A549 (cell line): Measurements from ENCODE around the gene SERPINI1. TPM values are rescaled to one million over a fixed set of nuclear protein-coding genes. Genes with fewer than 3 reads are reported as not detected.

ENCODE experiments used
- ATAC-seq, 2 experiments: fragments of 200-7000 bp in 1 of 2; fragments of >200 bp in 1 of 2; cut with Nextera tagmentation in 1 of 2; cut with Tn5 transposase in 1 of 2; 3 replicates each; pipeline versions ENCODE4 v1.8.0 to v1.9.1; 2018 to 2020; ENCODE audit warnings: mild to moderate bottlenecking in 1 of 2, moderate library complexity in 1 of 2
- CTCF ChIA-PET: fragments of 300-600 bp; sonication (Branson Sonifier 250); formaldehyde crosslinking; extraction: SDS; loops from one replicate; lab custom pipeline; 2021; ENCODE audit warnings: antibody characterized with exemption, inconsistent platforms; lab: Yijun Ruan, JAX
- POLR2A ChIA-PET: fragments of 350-600 bp; formaldehyde crosslinking; extraction: SDS; loops from one replicate; lab custom pipeline; 2021; ENCODE audit warnings: antibody characterized with exemption, inconsistent platforms; lab: Yijun Ruan, JAX
- DNase-seq, 2 experiments: peaks; one replicate each; pipeline versions ENCODE4 v3.0.0 to v3.0.0-alpha.2; 2011 to 2016; ENCODE audit warnings: low read depth in 1 of 2, low spot score in 1 of 2
- FAIRE-seq: peaks from 2 replicates; lab custom pipeline; 2011; peaks lifted over from hg19 to GRCh38; lab: Jason Lieb, UNC
- H3K27ac ChIP-seq, 2 experiments: fragments of >200 bp; sonication (Bioruptor Twin); formaldehyde crosslinking; 3 replicates each; pipeline ENCODE4 v1.5.1; 2016 to 2017
- H3K4me1 ChIP-seq: fragments of >200 bp; sonication (Bioruptor Twin); formaldehyde crosslinking; 3 replicates; pipeline ENCODE4 v1.6.1; 2016
- H3K4me2 ChIP-seq: fragments of >200 bp; sonication (Bioruptor Twin); formaldehyde crosslinking; 3 replicates; pipeline ENCODE4 v1.6.1; 2016
- H3K4me3 ChIP-seq: fragments of >200 bp; sonication (Bioruptor Twin); formaldehyde crosslinking; 3 replicates; pipeline ENCODE4 v1.5.1; 2016
- H3K9me3 ChIP-seq: fragments of >200 bp; sonication (Bioruptor Twin); formaldehyde crosslinking; 3 replicates; pipeline ENCODE4 v1.6.1; 2016
- BHLHE40 ChIP-seq: IDR thresholded peaks from 2 replicates; pipeline ENCODE4 v1.6.1; 2012; ENCODE audit warnings: low read depth, low read length, inconsistent platforms
- EHMT2 ChIP-seq: fragments of 200-600 bp; sonication (generic); IDR thresholded peaks from 2 replicates; pipeline ENCODE4 v1.6.1; 2016; ENCODE audit warnings: antibody characterized with exemption, low read depth, mild to moderate bottlenecking, moderate library complexity
- ESRRA ChIP-seq: fragments of 150-350 bp; IDR thresholded peaks from 2 replicates; pipeline ENCODE4 v1.6.1; 2014; ENCODE audit warnings: mild to moderate bottlenecking, low read length, borderline replicate concordance
- FOSB ChIP-seq: fragments of 250-450 bp; sonication (Bioruptor Pico); IDR thresholded peaks from 2 replicates; pipeline ENCODE4 v1.5.0; 2020; ENCODE audit warnings: mild to moderate bottlenecking, moderate library complexity
- FOXS1 ChIP-seq: fragments of 250-450 bp; sonication (Bioruptor Pico); IDR thresholded peaks from 2 replicates; pipeline ENCODE4 v1.5.0; 2020; ENCODE audit warnings: mild to moderate bottlenecking, moderate library complexity
- GATA3 ChIP-seq: IDR thresholded peaks from 2 replicates; pipeline ENCODE4 v1.6.1; 2012; ENCODE audit warnings: borderline replicate concordance
- HOXB5 ChIP-seq: fragments of 250-450 bp; sonication (Bioruptor Pico); IDR thresholded peaks from 2 replicates; pipeline ENCODE4 v1.5.0; 2020; ENCODE audit warnings: mild to moderate bottlenecking, moderate library complexity
- JUNB ChIP-seq: fragments of >200 bp; sonication (Bioruptor Twin); formaldehyde crosslinking; IDR thresholded peaks from 2 replicates; pipeline ENCODE4 v1.6.1; 2016
- KDM1A ChIP-seq: fragments of 200-600 bp; sonication (generic); IDR thresholded peaks from 2 replicates; pipeline ENCODE4 v1.6.1; 2016; ENCODE audit warnings: low read depth, mild to moderate bottlenecking
- MYC ChIP-seq: IDR thresholded peaks from 2 replicates; pipeline ENCODE4 v1.6.1; 2012; ENCODE audit warnings: mild to moderate bottlenecking, inconsistent platforms, low read length, improper control_type of control experiment, borderline replicate concordance
- NFE2L2 ChIP-seq: fragments of 150-350 bp; conservative IDR thresholded peaks from 2 replicates; pipeline ENCODE4 v1.6.1; 2014; ENCODE audit warnings: low read length
- NR3C1 ChIP-seq: fragments of >200 bp; sonication (Bioruptor Twin); formaldehyde crosslinking; IDR thresholded peaks from 3 replicates; pipeline ENCODE4 v1.6.1; 2017
- RARB ChIP-seq: fragments of 250-450 bp; sonication (Bioruptor Pico); IDR thresholded peaks from 2 replicates; pipeline ENCODE4 v1.8.0; 2021; ENCODE audit warnings: mild to moderate bottlenecking, moderate library complexity
- RNF2 ChIP-seq: fragments of 200-600 bp; sonication (generic); IDR thresholded peaks from 2 replicates; pipeline ENCODE4 v1.6.1; 2016; ENCODE audit warnings: low read depth, mild to moderate bottlenecking, antibody characterized with exemption, moderate library complexity, borderline replicate concordance
- SREBF2 ChIP-seq: fragments of 450-650 bp; IDR thresholded peaks from 2 replicates; pipeline ENCODE4 v1.6.1; 2014; ENCODE audit warnings: mild to moderate bottlenecking, moderate library complexity
- ZFP36 ChIP-seq: fragments of 450-650 bp; IDR thresholded peaks from 2 replicates; pipeline ENCODE4 v1.6.1; 2014; ENCODE audit warnings: borderline replicate concordance; ENCODE audit not compliant: partially characterized antibody
- ZNF302 ChIP-seq: fragments of 250-450 bp; sonication (Bioruptor Pico); IDR thresholded peaks from 2 replicates; pipeline ENCODE4 v1.9.0; 2021; ENCODE audit warnings: inconsistent platforms, mild to moderate bottlenecking, moderate library complexity
- ZSCAN20 ChIP-seq: fragments of 250-450 bp; sonication (Bioruptor Pico); IDR thresholded peaks from 2 replicates; pipeline ENCODE4 v1.8.0; 2022; ENCODE audit warnings: mild to moderate bottlenecking, moderate library complexity
- WGBS: methylation state at CpG from one replicate; pipeline ENCODE4 v1.1.6; 2017; ENCODE audit errors: missing lambda C conversion rate; 5-methylcytosine and 5-hydroxymethylcytosine counted together
- polyA plus RNA-seq, 4 experiments: library from polyadenylated mRNA; depleted of rRNA in 3 of 4; stranded (reverse); fragments of >200 nt; fragmentation: RNase III in 1 of 4; extraction: RNeasy Plus Mini Kit Qiagen cat#74134 plus additional on column Dnase treatment in 1 of 4; gene quantifications; 2 replicates in 3 of 4; 3 replicates in 1 of 4; pipeline ENCODE4 v1.2.3, GENCODE V29; 2011 to 2017
- TF ChIP-seq, protein P1 (sequence below): fragments of >200 bp; sonication (Bioruptor Twin); formaldehyde crosslinking; IDR thresholded peaks from 3 replicates; pipeline ENCODE4 v1.6.1; 2016
- TF ChIP-seq, protein P2 (sequence below): fragments of >200 bp; sonication (Bioruptor Twin); formaldehyde crosslinking; IDR thresholded peaks from 3 replicates; pipeline ENCODE4 v1.5.1; 2016
- TF ChIP-seq, protein P3 (sequence below): fragments of 450-650 bp; IDR thresholded peaks from 2 replicates; pipeline ENCODE4 v1.6.1; 2014; ENCODE audit warnings: antibody characterized with exemption
- TF ChIP-seq, protein P4 (sequence below): fragments of 250-450 bp; sonication (Bioruptor Pico); IDR thresholded peaks from 2 replicates; pipeline ENCODE4 v1.5.0; 2020; ENCODE audit warnings: low read depth, mild to moderate bottlenecking, moderate library complexity
- TF ChIP-seq, protein P5 (sequence below): fragments of 250-450 bp; sonication (Bioruptor Pico); IDR thresholded peaks from 2 replicates; pipeline ENCODE4 v1.5.0; 2021; ENCODE audit warnings: mild to moderate bottlenecking, moderate library complexity, borderline replicate concordance

Gene SERPINI1
- polyA plus RNA-seq, 2 of the 4 experiments (the other 2 are of a cell fraction) = 6.5 to 10.2 TPM

GRCh38 chr3:167829071-167829470 lies 93.5 kb downstream of the SERPINI1 start:
- Histone ChIP-seq H3K4me2 (no peak overlapping the region), H3K4me1 (0 out of 3 replicates have a peak, but pooled peaks cover 1% of the 10 kb centered on the region), H3K27ac (no peak overlapping the region), H3K4me3 (no peak overlapping the region)
- FAIRE-seq (no peak), DNase-seq (no peak), ATAC-seq (no peak)
- CTCF ChIA-PET = no interaction called here
- WGBS = 94% methylated on average over 2 of the region's 2 CpGs
- POLR2A ChIA-PET = no interaction called here
- TF ChIP-seq, protein P1, sequence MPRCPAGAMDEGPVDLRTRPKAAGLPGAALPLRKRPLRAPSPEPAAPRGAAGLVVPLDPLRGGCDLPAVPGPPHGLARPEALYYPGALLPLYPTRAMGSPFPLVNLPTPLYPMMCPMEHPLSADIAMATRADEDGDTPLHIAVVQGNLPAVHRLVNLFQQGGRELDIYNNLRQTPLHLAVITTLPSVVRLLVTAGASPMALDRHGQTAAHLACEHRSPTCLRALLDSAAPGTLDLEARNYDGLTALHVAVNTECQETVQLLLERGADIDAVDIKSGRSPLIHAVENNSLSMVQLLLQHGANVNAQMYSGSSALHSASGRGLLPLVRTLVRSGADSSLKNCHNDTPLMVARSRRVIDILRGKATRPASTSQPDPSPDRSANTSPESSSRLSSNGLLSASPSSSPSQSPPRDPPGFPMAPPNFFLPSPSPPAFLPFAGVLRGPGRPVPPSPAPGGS = no peak
- TF ChIP-seq, protein P2, sequence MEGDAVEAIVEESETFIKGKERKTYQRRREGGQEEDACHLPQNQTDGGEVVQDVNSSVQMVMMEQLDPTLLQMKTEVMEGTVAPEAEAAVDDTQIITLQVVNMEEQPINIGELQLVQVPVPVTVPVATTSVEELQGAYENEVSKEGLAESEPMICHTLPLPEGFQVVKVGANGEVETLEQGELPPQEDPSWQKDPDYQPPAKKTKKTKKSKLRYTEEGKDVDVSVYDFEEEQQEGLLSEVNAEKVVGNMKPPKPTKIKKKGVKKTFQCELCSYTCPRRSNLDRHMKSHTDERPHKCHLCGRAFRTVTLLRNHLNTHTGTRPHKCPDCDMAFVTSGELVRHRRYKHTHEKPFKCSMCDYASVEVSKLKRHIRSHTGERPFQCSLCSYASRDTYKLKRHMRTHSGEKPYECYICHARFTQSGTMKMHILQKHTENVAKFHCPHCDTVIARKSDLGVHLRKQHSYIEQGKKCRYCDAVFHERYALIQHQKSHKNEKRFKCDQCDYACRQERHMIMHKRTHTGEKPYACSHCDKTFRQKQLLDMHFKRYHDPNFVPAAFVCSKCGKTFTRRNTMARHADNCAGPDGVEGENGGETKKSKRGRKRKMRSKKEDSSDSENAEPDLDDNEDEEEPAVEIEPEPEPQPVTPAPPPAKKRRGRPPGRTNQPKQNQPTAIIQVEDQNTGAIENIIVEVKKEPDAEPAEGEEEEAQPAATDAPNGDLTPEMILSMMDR = no peak
- TF ChIP-seq MYC = no peak
- no peak for TF ChIP-seq FOXS1 (CRISPR knock-in tag)
- no peak for TF ChIP-seq RNF2
- TF ChIP-seq GATA3 = no peak
- TF ChIP-seq JUNB = no peak
- TF ChIP-seq ZFP36 = no peak
- TF ChIP-seq, protein P3, sequence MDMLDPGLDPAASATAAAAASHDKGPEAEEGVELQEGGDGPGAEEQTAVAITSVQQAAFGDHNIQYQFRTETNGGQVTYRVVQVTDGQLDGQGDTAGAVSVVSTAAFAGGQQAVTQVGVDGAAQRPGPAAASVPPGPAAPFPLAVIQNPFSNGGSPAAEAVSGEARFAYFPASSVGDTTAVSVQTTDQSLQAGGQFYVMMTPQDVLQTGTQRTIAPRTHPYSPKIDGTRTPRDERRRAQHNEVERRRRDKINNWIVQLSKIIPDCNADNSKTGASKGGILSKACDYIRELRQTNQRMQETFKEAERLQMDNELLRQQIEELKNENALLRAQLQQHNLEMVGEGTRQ = no peak
- no peak for TF ChIP-seq NFE2L2
- TF ChIP-seq FOSB (CRISPR knock-in tag) = no peak
- no peak for TF ChIP-seq EHMT2
- TF ChIP-seq ZNF302 (CRISPR knock-in tag) = no peak
- TF ChIP-seq, all 56 proteins: peak for 0
- H3K9me3 ChIP-seq = no peaks in the 10 kb centered on the region

GRCh38 chr3:167830007-167830406 lies 94.5 kb downstream of the SERPINI1 start:
- no peak overlapping the region for H3K4me3 ChIP-seq
- no peak for ATAC-seq
- ChIA-PET POLR2A (no interaction called here), CTCF (no interaction called here)
- no peaks in the 10 kb centered on the region for H3K9me3 ChIP-seq
- H3K4me2 ChIP-seq = no peak overlapping the region
- H3K27ac ChIP-seq = no peak overlapping the region
- FAIRE-seq = no peak
- no peak for DNase-seq
- TF ChIP-seq SREBF2 (no peak), FOSB (CRISPR knock-in tag) (no peak), BHLHE40 (no peak), NR3C1 (no peak), RARB (CRISPR knock-in tag) (no peak), ZSCAN20 (CRISPR knock-in tag) (no peak), HOXB5 (CRISPR knock-in tag) (no peak), FOXS1 (CRISPR knock-in tag) (no peak), KDM1A (no peak), RNF2 (no peak), ESRRA (no peak), ZNF302 (CRISPR knock-in tag) (no peak)
- TF ChIP-seq, protein P4, sequence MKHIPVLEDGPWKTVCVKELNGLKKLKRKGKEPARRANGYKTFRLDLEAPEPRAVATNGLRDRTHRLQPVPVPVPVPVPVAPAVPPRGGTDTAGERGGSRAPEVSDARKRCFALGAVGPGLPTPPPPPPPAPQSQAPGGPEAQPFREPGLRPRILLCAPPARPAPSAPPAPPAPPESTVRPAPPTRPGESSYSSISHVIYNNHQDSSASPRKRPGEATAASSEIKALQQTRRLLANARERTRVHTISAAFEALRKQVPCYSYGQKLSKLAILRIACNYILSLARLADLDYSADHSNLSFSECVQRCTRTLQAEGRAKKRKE = no peak
- TF ChIP-seq, protein P5, sequence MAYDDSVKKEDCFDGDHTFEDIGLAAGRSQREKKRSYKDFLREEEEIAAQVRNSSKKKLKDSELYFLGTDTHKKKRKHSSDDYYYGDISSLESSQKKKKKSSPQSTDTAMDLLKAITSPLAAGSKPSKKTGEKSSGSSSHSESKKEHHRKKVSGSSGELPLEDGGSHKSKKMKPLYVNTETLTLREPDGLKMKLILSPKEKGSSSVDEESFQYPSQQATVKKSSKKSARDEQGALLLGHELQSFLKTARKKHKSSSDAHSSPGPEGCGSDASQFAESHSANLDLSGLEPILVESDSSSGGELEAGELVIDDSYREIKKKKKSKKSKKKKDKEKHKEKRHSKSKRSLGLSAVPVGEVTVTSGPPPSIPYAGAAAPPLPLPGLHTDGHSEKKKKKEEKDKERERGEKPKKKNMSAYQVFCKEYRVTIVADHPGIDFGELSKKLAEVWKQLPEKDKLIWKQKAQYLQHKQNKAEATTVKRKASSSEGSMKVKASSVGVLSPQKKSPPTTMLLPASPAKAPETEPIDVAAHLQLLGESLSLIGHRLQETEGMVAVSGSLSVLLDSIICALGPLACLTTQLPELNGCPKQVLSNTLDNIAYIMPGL (CRISPR knock-in tag) = no peak
- WGBS = 67% methylated on average over 2 of the region's 4 CpGs
- H3K4me1 ChIP-seq = no peaks in the 10 kb centered on the region
